ENCODE measurements around the gene POGK. TPM values are rescaled to one million over a fixed set of nuclear protein-coding genes. Genes with fewer than 3 reads are reported as not detected.

The POGK gene
- total and polyA plus RNA-seq, 10 donors, result 7.3 to 42.6 (median 34.9) TPM

GRCh38 chr1:166811691-166812090, 27.6 kb upstream of the POGK start:
- DNase-seq, result no peak
- intact Hi-C loops (cut with DNase I; ENCODE audit: low total_unique reads), result no loop called here
- Histone ChIP-seq H3K36me3 (no peaks in the 10 kb centered on the region), H3K27ac (no peak overlapping the region), H3K27me3 (replicated peaks in 1 of 7) (peaks cover 0 to 18% (median 0%) of the 10 kb centered on the region in 7 donors), H3K9me3 (peaks cover 0 to 14% (median 1%) of the 10 kb centered on the region in 8 donors), H3K4me1 (no peaks in the 10 kb centered on the region), H3K4me3 (no peak overlapping the region)
- WGBS, 5 donors, result 40 to 46% (median 41%) methylated on average over 2 of the region's 2 CpGs
- TF ChIP-seq CTCF (IDR thresholded peaks at IDR 0.05 in 8 of 11, conservative IDR thresholded peaks at IDR 0.05 in 3 of 11), result no peak
- no peak for TF ChIP-seq POLR2A (IDR thresholded peaks at IDR 0.05)
- no peak for TF ChIP-seq POLR2AphosphoS5 (IDR thresholded peaks at IDR 0.05)

GRCh38 chr1:166813508-166814223, 25.6 kb upstream of the POGK start:
- Histone ChIP-seq H3K36me3 (no peaks in the 10 kb centered on the region), H3K4me1 (no peaks in the 10 kb centered on the region), H3K9me3 (peaks cover 0 to 16% (median 2%) of the 10 kb centered on the region in 8 donors), H3K27ac (no peak overlapping the region), H3K27me3 (replicated peaks in 1 of 7) (peaks cover 0 to 21% (median 0%) of the 10 kb centered on the region in 7 donors), H3K4me3 (no peak overlapping the region)
- 38 to 62% (median 52%) methylated on average over 2 of the region's 2 CpGs for WGBS, 5 donors
- intact Hi-C loops (cut with DNase I; ENCODE audit: low total_unique reads), result no loop called here
- DNase-seq, result no peak
- no peak for TF ChIP-seq POLR2AphosphoS5 (IDR thresholded peaks at IDR 0.05)
- no peak for TF ChIP-seq CTCF (IDR thresholded peaks at IDR 0.05 in 8 of 11, conservative IDR thresholded peaks at IDR 0.05 in 3 of 11)
- TF ChIP-seq POLR2A (IDR thresholded peaks at IDR 0.05), result no peak

- H3K9me3 ChIP-seq, result peaks cover 0 to 24% (median 7%) of the 10 kb centered on the region in 8 donors
- DNase-seq, result no peak
- H3K4me1 ChIP-seq, result no peaks in the 10 kb centered on the region
- intact Hi-C loops (cut with DNase I; ENCODE audit: low total_unique reads), result no loop called here
- no peak for TF ChIP-seq POLR2AphosphoS5 (IDR thresholded peaks at IDR 0.05)
- TF ChIP-seq CTCF (IDR thresholded peaks at IDR 0.05 in 8 of 11, conservative IDR thresholded peaks at IDR 0.05 in 3 of 11), result no peak
- no peak for TF ChIP-seq POLR2A (IDR thresholded peaks at IDR 0.05)
- no peaks in the 10 kb centered on the region for H3K36me3 ChIP-seq
- no peak overlapping the region for H3K4me3 ChIP-seq
- peaks cover 0 to 21% (median 0%) of the 10 kb centered on the region in 7 donors for H3K27me3 ChIP-seq (replicated peaks in 1 of 7)
- WGBS, 5 donors, result 70 to 89% (median 79%) methylated on average over 2 of the region's 2 CpGs
- no peak overlapping the region for H3K27ac ChIP-seq
These were observed 24.7 kb upstream of the POGK start for GRCh38 chr1:166814611-166815010.

- Histone ChIP-seq H3K9me3 (peaks cover 0 to 40% (median 23%) of the 10 kb centered on the region in 8 donors), H3K4me1 (no peaks in the 10 kb centered on the region), H3K27me3 (replicated peaks in 1 of 7) (peaks cover 0 to 8% (median 0%) of the 10 kb centered on the region in 7 donors), H3K27ac (no peak overlapping the region), H3K4me3 (no peak overlapping the region), H3K36me3 (no peaks in the 10 kb centered on the region)
- 62 to 90% (median 83%) methylated on average over 2 of the region's 2 CpGs for WGBS, 5 donors
- no peak for DNase-seq
- intact Hi-C loops (cut with DNase I; ENCODE audit: low total_unique reads), result no loop called here
- TF ChIP-seq POLR2A (IDR thresholded peaks at IDR 0.05), result no peak
- TF ChIP-seq POLR2AphosphoS5 (IDR thresholded peaks at IDR 0.05), result no peak
- TF ChIP-seq CTCF (IDR thresholded peaks at IDR 0.05 in 8 of 11, conservative IDR thresholded peaks at IDR 0.05 in 3 of 11), result no peak
These were observed 19.3 kb upstream of the POGK start for GRCh38 chr1:166819974-166820373.
